GM23248 (cell line): ENCODE data around the gene CD59.

ENCODE experiments used
- EZH2 ChIP-seq: fragments of 200-600 bp; sonication (generic); IDR thresholded peaks from 2 replicates; pipeline ENCODE4 v1.6.1; 2018; ENCODE audit warnings: antibody characterized with exemption, mild to moderate bottlenecking; ENCODE audit not compliant: insufficient read depth, poor library complexity, severe bottlenecking
- EZH2phosphoT487 ChIP-seq: fragments of 200-600 bp; sonication (generic); IDR thresholded peaks from 2 replicates; pipeline ENCODE4 v1.6.1; 2018; ENCODE audit warnings: antibody characterized with exemption, moderate library complexity, mild to moderate bottlenecking, low read depth; ENCODE audit not compliant: insufficient read depth

GRCh38 chr11:33682019-33682418 lies 54.2 kb downstream of the CD59 start:
- TF ChIP-seq EZH2phosphoT487: no peak
- TF ChIP-seq EZH2: no peak
